ENCODE measurements around the gene SLC24A4. TPM values are rescaled to one million over a fixed set of nuclear protein-coding genes. Genes with fewer than 3 reads are reported as not detected.

Gene SLC24A4
- total and polyA plus RNA-seq, 4 donors, result 0.47 to 2.4 (median 1.0) TPM

- H3K4me1 ChIP-seq (ENCODE audit: control insufficient read depth in 5 of 5, insufficient read depth in 5 of 5, low read length in 5 of 5), result peaks cover 0 to 2% (median 0%) of the 10 kb centered on the region in 5 donors
- no peak overlapping the region for H3K27ac ChIP-seq (ENCODE audit: low read depth in 1 of 2, low read length in 1 of 2)
- no peaks in the 10 kb centered on the region for H3K36me3 ChIP-seq (ENCODE audit: control insufficient read depth in 4 of 4, insufficient read depth in 4 of 4, low read length in 4 of 4)
- no peak for ATAC-seq (ENCODE audit: insufficient read depth, low FRiP score)
- no peak overlapping the region for H3K4me3 ChIP-seq
- H3K27me3 ChIP-seq (ENCODE audit: control insufficient read depth in 3 of 3, insufficient read depth in 3 of 3, low read length in 2 of 3), result peaks cover 0 to 9% (median 7%) of the 10 kb centered on the region in 3 donors
- TF ChIP-seq, protein P1, sequence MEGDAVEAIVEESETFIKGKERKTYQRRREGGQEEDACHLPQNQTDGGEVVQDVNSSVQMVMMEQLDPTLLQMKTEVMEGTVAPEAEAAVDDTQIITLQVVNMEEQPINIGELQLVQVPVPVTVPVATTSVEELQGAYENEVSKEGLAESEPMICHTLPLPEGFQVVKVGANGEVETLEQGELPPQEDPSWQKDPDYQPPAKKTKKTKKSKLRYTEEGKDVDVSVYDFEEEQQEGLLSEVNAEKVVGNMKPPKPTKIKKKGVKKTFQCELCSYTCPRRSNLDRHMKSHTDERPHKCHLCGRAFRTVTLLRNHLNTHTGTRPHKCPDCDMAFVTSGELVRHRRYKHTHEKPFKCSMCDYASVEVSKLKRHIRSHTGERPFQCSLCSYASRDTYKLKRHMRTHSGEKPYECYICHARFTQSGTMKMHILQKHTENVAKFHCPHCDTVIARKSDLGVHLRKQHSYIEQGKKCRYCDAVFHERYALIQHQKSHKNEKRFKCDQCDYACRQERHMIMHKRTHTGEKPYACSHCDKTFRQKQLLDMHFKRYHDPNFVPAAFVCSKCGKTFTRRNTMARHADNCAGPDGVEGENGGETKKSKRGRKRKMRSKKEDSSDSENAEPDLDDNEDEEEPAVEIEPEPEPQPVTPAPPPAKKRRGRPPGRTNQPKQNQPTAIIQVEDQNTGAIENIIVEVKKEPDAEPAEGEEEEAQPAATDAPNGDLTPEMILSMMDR (IDR thresholded peaks at IDR 0.05; ENCODE audit: control extremely low read depth, extremely low read depth), result no peak
- no peak overlapping the region for H3K9ac ChIP-seq (ENCODE audit: insufficient read depth in 1 of 2, low read length in 2 of 2)
- H3K9me3 ChIP-seq (ENCODE audit: control insufficient read depth in 4 of 4, insufficient read depth in 3 of 4, low read length in 3 of 4), result peaks cover 0 to 2% (median 0%) of the 10 kb centered on the region in 4 donors
- DNase-seq, result no peak
- 31 to 33% methylated on average over 3 of the region's 3 CpGs for WGBS, 2 donors
Measured at GRCh38 chr14:92356677-92357076, 33.7 kb downstream of the SLC24A4 start.

GRCh38 chr14:92360651-92361370, 37.8 kb downstream of the SLC24A4 start:
- WGBS, 2 donors, result 71 to 73% methylated on average over 13 of the region's 13 CpGs
- no peak for ATAC-seq (ENCODE audit: insufficient read depth, low FRiP score)
- TF ChIP-seq, protein P1 (IDR thresholded peaks at IDR 0.05; ENCODE audit: control extremely low read depth, extremely low read depth), result no peak
- H3K9ac ChIP-seq (ENCODE audit: insufficient read depth in 1 of 2, low read length in 2 of 2), result no peak overlapping the region
- no peaks in the 10 kb centered on the region for H3K36me3 ChIP-seq (ENCODE audit: control insufficient read depth in 4 of 4, insufficient read depth in 4 of 4, low read length in 4 of 4)
- peaks cover 0 to 8% (median 3%) of the 10 kb centered on the region in 3 donors for H3K27me3 ChIP-seq (ENCODE audit: control insufficient read depth in 3 of 3, insufficient read depth in 3 of 3, low read length in 2 of 3)
- no peak overlapping the region for H3K4me3 ChIP-seq
- H3K27ac ChIP-seq (ENCODE audit: low read depth in 1 of 2, low read length in 1 of 2), result no peak overlapping the region
- peaks cover 0 to 2% (median 0%) of the 10 kb centered on the region in 4 donors for H3K9me3 ChIP-seq (ENCODE audit: control insufficient read depth in 4 of 4, insufficient read depth in 3 of 4, low read length in 3 of 4)
- no peak for DNase-seq
- H3K4me1 ChIP-seq (ENCODE audit: control insufficient read depth in 5 of 5, insufficient read depth in 5 of 5, low read length in 5 of 5), result no peaks in the 10 kb centered on the region

- Histone ChIP-seq H3K9ac (ENCODE audit: insufficient read depth in 1 of 2, low read length in 2 of 2) (no peak overlapping the region), H3K4me1 (ENCODE audit: control insufficient read depth in 5 of 5, insufficient read depth in 5 of 5, low read length in 5 of 5) (no peaks in the 10 kb centered on the region), H3K9me3 (ENCODE audit: control insufficient read depth in 4 of 4, insufficient read depth in 3 of 4, low read length in 3 of 4) (peaks cover 0 to 2% (median 0%) of the 10 kb centered on the region in 4 donors), H3K27ac (ENCODE audit: low read depth in 1 of 2, low read length in 1 of 2) (no peak overlapping the region), H3K4me3 (no peak overlapping the region), H3K36me3 (ENCODE audit: control insufficient read depth in 4 of 4, insufficient read depth in 4 of 4, low read length in 4 of 4) (no peaks in the 10 kb centered on the region), H3K27me3 (ENCODE audit: control insufficient read depth in 3 of 3, insufficient read depth in 3 of 3, low read length in 2 of 3) (peaks cover 0 to 4% (median 3%) of the 10 kb centered on the region in 3 donors)
- TF ChIP-seq, protein P1 (IDR thresholded peaks at IDR 0.05; ENCODE audit: control extremely low read depth, extremely low read depth), result no peak
- ATAC-seq (ENCODE audit: insufficient read depth, low FRiP score) (no peak), DNase-seq (no peak)
- WGBS, 2 donors, result 77 to 82% methylated on average over 14 of the region's 14 CpGs
Measured at GRCh38 chr14:92362781-92363235, 39.8 kb downstream of the SLC24A4 start.

Measured in lung (tissue), 12 donors.